Pancreas (tissue), 10 donors: ENCODE results near the gene VILL. TPM values are rescaled to one million over a fixed set of nuclear protein-coding genes. Genes with fewer than 3 reads are reported as not detected.

Experiments
- ATAC-seq, 4 donors: fragments of 200-7000 bp; cut with Tn5 transposase; one replicate each; pipeline versions ENCODE4 v1.8.0 to v1.9.1; 2020; ENCODE audit warnings: mild to moderate bottlenecking in 4 of 4, moderate library complexity in 4 of 4
- DNase-seq, 6 donors: peaks; one replicate each; pipeline ENCODE4 v3.0.0-alpha.2; 2020
- FAIRE-seq: peaks from 2 replicates; lab custom pipeline; 2012; peaks lifted over from hg19 to GRCh38; lab: Jason Lieb, UNC
- H3K27ac ChIP-seq, 4 donors: fragments of 200-600 bp; sonication (generic); 1 replicate in 3 of 4; 2 replicates in 1 of 4; pipeline versions ENCODE4 v1.5.0 to v1.8.0; 2020
- H3K27me3 ChIP-seq, 4 donors: fragments of 200-600 bp; one replicate each; pipeline ENCODE4 v1.8.0; 2021
- H3K36me3 ChIP-seq, 3 donors: fragments of 200-600 bp; sonication (generic) in 1 of 3; one replicate each; pipeline versions ENCODE4 v1.5.0 to v1.8.0; 2020 to 2021
- H3K4me1 ChIP-seq, 3 donors: fragments of 200-600 bp; one replicate each; pipeline ENCODE4 v1.8.0; 2021
- H3K4me3 ChIP-seq, 4 donors: fragments of 200-600 bp; sonication (generic) in 2 of 4; one replicate each; pipeline versions ENCODE4 v1.5.0 to v1.8.0; 2020 to 2021
- H3K9me3 ChIP-seq, 4 donors: fragments of 200-600 bp; one replicate each; pipeline ENCODE4 v1.8.0; 2021
- WGBS, 2 donors: extraction: QIAGEN DNeasy Blood & Tissue Kit; methylation state at CpG; one replicate each; pipeline ENCODE4 v1.1.7; 2013; 5-methylcytosine and 5-hydroxymethylcytosine counted together
- intact Hi-C, 3 donors: fragments of 100-400 bp; cut with DNase I; formaldehyde crosslinking; loops; one replicate each; pipeline versions ENCODE4 v1.11.1 to v1.14.2; 2022
- polyA plus RNA-seq, 2 donors: library from polyadenylated mRNA; stranded (reverse); fragments of 200-250 nt; gene quantifications; one replicate each; pipeline ENCODE4 v1.2.3, GENCODE V29; 2013
- total RNA-seq, 6 donors: library from RNA; stranded (reverse); fragmentation: NEBNext Ultra II Directional in 4 of 6; extraction: Animal tissue kit (Norgen Biotek cat#: 25700) in 4 of 6; gene quantifications; one replicate each; pipeline versions ENCODE4 v1.2.1 to v1.2.4, GENCODE V29; 2021 to 2023
- TF ChIP-seq, protein P1 (sequence below), 4 donors: fragments of 200-600 bp; sonication (generic) in 3 of 4; IDR thresholded peaks; one replicate each; pipeline versions ENCODE4 v1.5.0 to v1.8.0; 2021; ENCODE audit warnings: antibody characterized with exemption in 4 of 4
- donor health status: healthy with polysubstance abuse.
- donor health status: DM: no; HTN: no; CAD: no; lungs with moderate emphysema.
- donor health status: DM: no; HTN: no; CAD: no.
- donor health status: control.
- donor health status: control.
- donor health status: Bipolar disorder and iron deficiency.
- donor health status: DM: yes; HTN: yes; CAD: no.
- donor health status: DM: no; HTN: no; CAD: no.
- donor health status: DM: no; HTN: no; CAD: no.
- donor health status: DM: yes; HTN: yes; CAD: no.

VILL gene
- total and polyA plus RNA-seq, 8 donors, result 1.2 to 7.0 (median 3.8) TPM

GRCh38 chr3:37995652-37996641, 5.4 kb downstream of the VILL start:
- no peak for FAIRE-seq
- 75 to 81% methylated on average over 10 of the region's 10 CpGs for WGBS, 2 donors
- Histone ChIP-seq H3K9me3 (no peaks in the 10 kb centered on the region), H3K36me3 (no peaks in the 10 kb centered on the region), H3K27ac (no peak overlapping the region), H3K4me1 (peaks cover 6 to 14% (median 12%) of the 10 kb centered on the region in 3 donors), H3K27me3 (no peaks in the 10 kb centered on the region), H3K4me3 (no peak overlapping the region)
- no peak for ATAC-seq
- intact Hi-C loops, result no loop called here
- DNase-seq, result peak in 5 of 6 donors; percentile 1 to 26 (median 9)
- TF ChIP-seq, protein P1, sequence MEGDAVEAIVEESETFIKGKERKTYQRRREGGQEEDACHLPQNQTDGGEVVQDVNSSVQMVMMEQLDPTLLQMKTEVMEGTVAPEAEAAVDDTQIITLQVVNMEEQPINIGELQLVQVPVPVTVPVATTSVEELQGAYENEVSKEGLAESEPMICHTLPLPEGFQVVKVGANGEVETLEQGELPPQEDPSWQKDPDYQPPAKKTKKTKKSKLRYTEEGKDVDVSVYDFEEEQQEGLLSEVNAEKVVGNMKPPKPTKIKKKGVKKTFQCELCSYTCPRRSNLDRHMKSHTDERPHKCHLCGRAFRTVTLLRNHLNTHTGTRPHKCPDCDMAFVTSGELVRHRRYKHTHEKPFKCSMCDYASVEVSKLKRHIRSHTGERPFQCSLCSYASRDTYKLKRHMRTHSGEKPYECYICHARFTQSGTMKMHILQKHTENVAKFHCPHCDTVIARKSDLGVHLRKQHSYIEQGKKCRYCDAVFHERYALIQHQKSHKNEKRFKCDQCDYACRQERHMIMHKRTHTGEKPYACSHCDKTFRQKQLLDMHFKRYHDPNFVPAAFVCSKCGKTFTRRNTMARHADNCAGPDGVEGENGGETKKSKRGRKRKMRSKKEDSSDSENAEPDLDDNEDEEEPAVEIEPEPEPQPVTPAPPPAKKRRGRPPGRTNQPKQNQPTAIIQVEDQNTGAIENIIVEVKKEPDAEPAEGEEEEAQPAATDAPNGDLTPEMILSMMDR (IDR thresholded peaks at IDR 0.05), result no peak

DNA sequence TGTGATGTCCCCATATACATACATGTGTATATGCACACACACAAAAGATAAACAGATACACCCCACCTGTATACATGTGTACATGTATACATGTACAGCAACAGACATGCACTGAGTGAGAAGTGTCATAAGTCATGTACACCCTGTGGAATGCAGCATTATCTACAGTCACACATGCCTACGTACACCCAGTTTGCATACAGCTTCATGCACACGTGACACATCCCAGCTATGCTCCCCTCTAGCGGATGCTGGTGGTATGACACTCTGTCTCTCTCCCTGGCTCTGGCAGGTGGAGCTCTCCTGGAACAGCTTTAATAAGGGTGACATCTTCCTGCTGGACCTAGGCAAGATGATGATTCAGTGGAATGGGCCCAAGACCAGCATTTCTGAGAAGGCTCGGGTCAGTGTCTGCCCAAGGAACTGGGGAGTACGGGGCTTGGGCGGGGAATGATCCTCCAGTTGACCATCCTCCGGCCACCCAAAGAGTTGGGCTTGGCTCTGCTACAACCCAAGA, 6.3 kb downstream of the VILL start:
- no peaks in the 10 kb centered on the region for H3K36me3 ChIP-seq
- H3K27ac ChIP-seq, result no peak overlapping the region
- no peaks in the 10 kb centered on the region for H3K27me3 ChIP-seq
- peak; percentile 63 to 89 (median 85) for DNase-seq
- WGBS, 2 donors, result 46 to 53% methylated on average over 7 of the region's 7 CpGs
- H3K9me3 ChIP-seq, result no peaks in the 10 kb centered on the region
- no peak overlapping the region for H3K4me3 ChIP-seq
- ATAC-seq, result peak; percentile 49 to 69 (median 64)
- peak; percentile 9 for FAIRE-seq
- peaks cover 6 to 14% (median 12%) of the 10 kb centered on the region in 3 donors for H3K4me1 ChIP-seq
- TF ChIP-seq, protein P1 (IDR thresholded peaks at IDR 0.05), result peak; percentile 77 to 90 (median 84)
- intact Hi-C loops, result no loop called here

DNA sequence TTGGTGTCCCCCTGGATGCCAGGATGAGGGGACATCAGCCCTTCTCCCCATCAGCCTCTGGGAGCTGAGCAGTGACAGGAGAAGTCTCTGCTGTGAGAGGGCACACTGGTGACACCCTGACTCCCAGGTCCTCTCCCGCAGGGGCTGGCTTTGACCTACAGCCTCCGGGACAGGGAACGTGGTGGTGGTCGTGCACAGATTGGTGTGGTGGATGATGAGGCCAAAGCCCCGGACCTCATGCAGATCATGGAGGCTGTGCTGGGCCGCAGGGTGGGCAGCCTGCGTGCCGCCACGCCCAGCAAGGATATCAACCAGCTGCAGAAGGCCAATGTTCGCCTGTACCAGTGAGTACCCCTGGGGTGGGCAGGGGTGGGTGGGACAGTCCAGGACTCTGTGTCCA, 6.8 kb downstream of the VILL start:
- 84 to 85% methylated on average over 10 of the region's 10 CpGs for WGBS, 2 donors
- H3K9me3 ChIP-seq, result no peaks in the 10 kb centered on the region
- no peaks in the 10 kb centered on the region for H3K36me3 ChIP-seq
- DNase-seq (peak in 5 of 6 donors; percentile 10 to 73 (median 33)), ATAC-seq (no peak), FAIRE-seq (no peak)
- no peaks in the 10 kb centered on the region for H3K27me3 ChIP-seq
- H3K27ac ChIP-seq, result no peak overlapping the region
- TF ChIP-seq, protein P1 (IDR thresholded peaks at IDR 0.05), result no peak
- peaks cover 6 to 14% (median 12%) of the 10 kb centered on the region in 3 donors for H3K4me1 ChIP-seq
- no peak overlapping the region for H3K4me3 ChIP-seq
- intact Hi-C loops, result no loop called here

- TF ChIP-seq, protein P1 (IDR thresholded peaks at IDR 0.05), result no peak
- Histone ChIP-seq H3K36me3 (no peaks in the 10 kb centered on the region), H3K4me1 (peaks cover 6 to 12% (median 7%) of the 10 kb centered on the region in 3 donors), H3K27ac (peak overlapping the region; percentile 58 to 88 (median 77)), H3K27me3 (no peaks in the 10 kb centered on the region), H3K4me3 (no peak overlapping the region), H3K9me3 (no peaks in the 10 kb centered on the region)
- intact Hi-C loops, result no loop called here
- FAIRE-seq (no peak), DNase-seq (peak; percentile 14 to 84 (median 52)), ATAC-seq (no peak)
- 84 to 95% methylated on average over 6 of the region's 6 CpGs for WGBS, 2 donors
Observed at GRCh38 chr3:37997791-37998370, 7.3 kb downstream of the VILL start.
